ENCODE results near the gene CDX1. TPM values are rescaled to one million over a fixed set of nuclear protein-coding genes. Genes with fewer than 3 reads are reported as not detected.

The CDX1 gene
- polyA plus RNA-seq, 3 donors: not detected

DNA sequence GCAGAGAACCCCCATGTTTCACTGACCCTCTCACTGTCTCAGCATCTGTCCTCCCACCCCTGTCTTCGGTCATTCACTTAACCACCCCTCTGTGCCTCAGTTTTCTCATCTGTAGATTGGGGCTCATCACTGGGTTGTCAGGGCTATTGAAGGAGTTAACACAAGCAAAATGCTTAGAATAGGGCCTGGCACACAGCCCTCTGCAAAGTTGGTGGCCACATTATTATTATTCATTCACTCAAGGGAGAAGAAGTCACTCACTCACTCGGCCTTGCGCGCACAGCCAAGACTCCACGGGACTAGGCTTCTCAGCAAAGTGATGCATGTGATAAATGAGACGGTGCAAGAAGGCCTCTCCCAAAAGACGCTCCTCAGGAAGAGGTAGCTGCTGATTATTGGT lies 18.9 kb upstream of the CDX1 start:
- H3K79me2 ChIP-seq (ENCODE audit: insufficient read depth, low read length): no peaks in the 10 kb centered on the region
- DNase-seq: no peak
- Mint-ChIP-seq H3K27me3 (ENCODE audit: low read depth in 3 of 3) (peaks cover 1 to 9% (median 2%) of the 10 kb centered on the region in 3 donors), H3K4me3 (no peak overlapping the region), H3K36me3 (peaks cover 0 to 2% of the 10 kb centered on the region in 2 donors), H3K27ac (peak overlapping the region in 1 of 7 donors; percentile 45), H3K9me3 (no peaks in the 10 kb centered on the region), H3K4me1 (peaks cover 30% of the 10 kb centered on the region)
- H3K4me3 ChIP-seq (replicated peaks in 1 of 3; ENCODE audit: low read depth in 2 of 3, low read length in 3 of 3): no peak overlapping the region
- 90% methylated on average over 2 of the region's 7 CpGs for WGBS (ENCODE audit: insufficient coverage)
- H3K27me3 ChIP-seq (ENCODE audit: control insufficient read depth in 2 of 2, insufficient read depth in 2 of 2, low read length in 2 of 2): no peaks in the 10 kb centered on the region
- no peaks in the 10 kb centered on the region for H3K9me3 ChIP-seq (replicated peaks in 1 of 2; ENCODE audit: control insufficient read depth in 1 of 2, insufficient read depth in 1 of 2, low read length in 2 of 2)
- H2AFZ ChIP-seq (ENCODE audit: insufficient read depth, low read depth, low read length, poor library complexity, severe bottlenecking): no peak overlapping the region
- H3K27ac ChIP-seq (ENCODE audit: low read depth in 1 of 2, low read length in 2 of 2): no peak overlapping the region
- H3K9ac ChIP-seq (ENCODE audit: insufficient read depth, low read length, poor library complexity, severe bottlenecking): no peak overlapping the region
- peaks cover 33 to 35% of the 10 kb centered on the region in 2 donors for H3K4me1 ChIP-seq (ENCODE audit: control insufficient read depth in 1 of 2, insufficient read depth in 2 of 2, low read length in 2 of 2)
- no peak overlapping the region for H3K4me2 ChIP-seq (replicated peaks; ENCODE audit: extremely low read depth, low read length, poor library complexity, severe bottlenecking)
- TF ChIP-seq CTCF (IDR thresholded peaks at IDR 0.05): no peak
- intact Hi-C loops (cut with micrococcal nuclease): no loop called here
- H4K20me1 ChIP-seq (ENCODE audit: insufficient read depth, low read length): no peaks in the 10 kb centered on the region
- no peaks in the 10 kb centered on the region for H3K36me3 ChIP-seq (replicated peaks in 1 of 2; ENCODE audit: control insufficient read depth in 1 of 2, insufficient read depth in 2 of 2, low read length in 2 of 2)

DNA sequence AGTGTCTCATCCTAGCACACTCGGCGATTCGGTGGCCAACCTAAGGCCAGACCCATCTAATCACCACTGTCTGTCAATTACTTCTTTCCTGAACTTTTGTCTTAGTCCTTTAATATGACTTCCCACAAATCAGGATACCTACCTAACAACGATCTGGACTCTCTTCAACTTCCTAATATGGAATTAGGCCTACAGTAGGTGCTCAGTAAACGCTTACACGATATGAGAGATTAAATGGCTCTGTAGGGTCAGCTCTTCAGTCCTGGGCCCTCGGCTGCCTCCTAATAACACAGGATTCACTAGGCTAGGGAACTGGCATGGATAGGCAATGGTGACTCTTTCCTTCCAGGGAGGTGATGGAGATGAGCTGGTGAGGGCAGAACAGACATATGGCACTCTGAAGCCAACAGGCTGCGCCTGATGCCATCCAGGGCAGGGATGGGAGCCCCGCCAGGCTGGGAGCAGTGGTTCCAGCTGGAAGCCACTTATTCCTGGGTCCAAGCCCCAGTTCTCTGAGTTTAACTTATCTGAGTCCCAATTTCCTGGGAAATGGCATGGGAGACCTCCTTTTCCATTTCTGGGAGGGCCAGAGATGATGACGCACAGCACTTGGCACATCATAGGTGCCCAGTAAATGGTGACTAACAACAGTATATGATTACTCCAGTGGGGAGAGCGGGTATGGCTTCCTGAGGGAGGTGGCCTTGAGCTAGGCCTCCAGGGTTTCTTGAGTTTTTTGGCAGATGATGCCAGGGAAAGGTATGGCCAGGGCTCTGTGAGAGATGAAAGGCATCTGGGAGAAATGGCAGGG lies 18.3 kb upstream of the CDX1 start:
- Mint-ChIP-seq H3K9me3 (no peaks in the 10 kb centered on the region), H3K4me3 (no peak overlapping the region), H3K27me3 (ENCODE audit: low read depth in 3 of 3) (peaks cover 1 to 9% (median 2%) of the 10 kb centered on the region in 3 donors), H3K27ac (no peak overlapping the region), H3K36me3 (peaks cover 0 to 2% of the 10 kb centered on the region in 2 donors), H3K4me1 (peaks cover 24% of the 10 kb centered on the region)
- H3K27ac ChIP-seq (ENCODE audit: low read depth in 1 of 2, low read length in 2 of 2): no peak overlapping the region
- no peak overlapping the region for H3K4me3 ChIP-seq (replicated peaks in 1 of 3; ENCODE audit: low read depth in 2 of 3, low read length in 3 of 3)
- H4K20me1 ChIP-seq (ENCODE audit: insufficient read depth, low read length): no peaks in the 10 kb centered on the region
- no peaks in the 10 kb centered on the region for H3K79me2 ChIP-seq (ENCODE audit: insufficient read depth, low read length)
- H3K9ac ChIP-seq (ENCODE audit: insufficient read depth, low read length, poor library complexity, severe bottlenecking): no peak overlapping the region
- no peak for TF ChIP-seq CTCF (IDR thresholded peaks at IDR 0.05)
- no peak for DNase-seq
- no peaks in the 10 kb centered on the region for H3K36me3 ChIP-seq (replicated peaks in 1 of 2; ENCODE audit: control insufficient read depth in 1 of 2, insufficient read depth in 2 of 2, low read length in 2 of 2)
- H3K9me3 ChIP-seq (replicated peaks in 1 of 2; ENCODE audit: control insufficient read depth in 1 of 2, insufficient read depth in 1 of 2, low read length in 2 of 2): no peaks in the 10 kb centered on the region
- H3K4me2 ChIP-seq (replicated peaks; ENCODE audit: extremely low read depth, low read length, poor library complexity, severe bottlenecking): no peak overlapping the region
- H2AFZ ChIP-seq (ENCODE audit: insufficient read depth, low read depth, low read length, poor library complexity, severe bottlenecking): no peak overlapping the region
- no peaks in the 10 kb centered on the region for H3K27me3 ChIP-seq (ENCODE audit: control insufficient read depth in 2 of 2, insufficient read depth in 2 of 2, low read length in 2 of 2)
- intact Hi-C loops (cut with micrococcal nuclease): no loop called here
- peaks cover 27 to 29% of the 10 kb centered on the region in 2 donors for H3K4me1 ChIP-seq (ENCODE audit: control insufficient read depth in 1 of 2, insufficient read depth in 2 of 2, low read length in 2 of 2)
- 96% methylated on average over 7 of the region's 11 CpGs for WGBS (ENCODE audit: insufficient coverage)
